HCT116 (cell line): ENCODE measurements around the gene CA14. TPM values are rescaled to one million over a fixed set of nuclear protein-coding genes. Genes with fewer than 3 reads are reported as not detected.

Experiments used
- ATAC-seq: fragments of 200-7000 bp; cut with Tn5 transposase; 2 replicates; pipeline ENCODE4 v1.9.1; 2020; ENCODE audit warnings: mild to moderate bottlenecking, moderate library complexity
- BruUV-seq: library from RNA; stranded (reverse); fragments of 400-500 nt; replicated peaks from 2 replicates; lab custom pipeline; 2021; lab: Mats Ljungman, UMichigan
- CTCF ChIA-PET: fragments of 300-600 bp; sonication (Branson Sonifier 250); formaldehyde crosslinking; loops from one replicate; lab custom pipeline; 2021; ENCODE audit warnings: antibody characterized with exemption; lab: Charles Lee
- POLR2A ChIA-PET: fragments of 300-600, 350-600 bp; sonication (Branson Sonifier 250); formaldehyde crosslinking; loops from one replicate; lab custom pipeline; 2021; ENCODE audit warnings: antibody characterized with exemption; lab: Charles Lee
- RAD21 ChIA-PET, 2 experiments: fragments of 300-600 bp; sonication (Branson Sonifier 250); formaldehyde crosslinking; loops; one replicate each; lab custom pipeline; 2023; ENCODE audit warnings: low total read pairs in 2 of 2; ENCODE audit not compliant: uncharacterized antibody in 2 of 2, unreplicated experiment in 2 of 2, low non-redundant PET in 1 of 2; lab: Charles Lee
- DNase-seq: peaks from one replicate; pipeline ENCODE4 v3.0.0-alpha.2; 2010; ENCODE audit warnings: low read depth, low spot score
- H2AFZ ChIP-seq: fragments of 200-600 bp; shearing (Covaris generic), sonication (generic); 2 replicates; pipeline ENCODE4 v1.6.1; 2017; ENCODE audit warnings: low read depth, mixed run types, mixed read lengths, antibody characterized with exemption, low read length; ENCODE audit not compliant: poor library complexity, severe bottlenecking
- H3K27ac ChIP-seq: 2 replicates; pipeline ENCODE4 v1.5.1; 2012; ENCODE audit warnings: low read depth, low read length
- H3K27me3 ChIP-seq: fragments of 200-600 bp; sonication (generic); 2 replicates; pipeline ENCODE4 v1.6.1; 2016; ENCODE audit warnings: mixed run types, low read length, mixed read lengths; ENCODE audit not compliant: insufficient read depth
- H3K36me3 ChIP-seq, 2 experiments: fragments of 200-500 bp in 1 of 2; fragments of 200-600 bp in 1 of 2; sonication (Bioruptor generic) in 1 of 2; sonication (generic) in 1 of 2; 2 replicates each; pipeline versions ENCODE4 v1.5.1 to v1.6.1; 2014 to 2016; ENCODE audit warnings: low read length in 2 of 2, inconsistent platforms in 1 of 2, mixed read lengths in 1 of 2, mixed run types in 1 of 2; ENCODE audit not compliant: insufficient read depth in 2 of 2, control insufficient read depth in 1 of 2
- H3K4me1 ChIP-seq, 2 experiments: fragments of 200-600 bp in 1 of 2; sonication (generic) in 1 of 2; 2 replicates each; pipeline versions ENCODE4 v1.5.1 to v1.6.1; 2012 to 2017; ENCODE audit warnings: low read length in 2 of 2, inconsistent platforms in 1 of 2, mild to moderate bottlenecking in 1 of 2, mixed read lengths in 1 of 2, mixed run types in 1 of 2, moderate library complexity in 1 of 2; ENCODE audit not compliant: insufficient read depth in 2 of 2, control insufficient read depth in 1 of 2
- H3K4me2 ChIP-seq: fragments of 200-600 bp; sonication (generic); 2 replicates; pipeline ENCODE4 v1.6.1; 2017; ENCODE audit warnings: mixed run types, low read length, mixed read lengths
- H3K4me3 ChIP-seq, 2 experiments: fragments of 200-600 bp in 1 of 2; sonication (generic) in 1 of 2; replicated peaks in 1 of 2; 2 replicates each; pipeline ENCODE4 v1.5.1; 2011 to 2016; ENCODE audit warnings: low read length in 2 of 2, control low read depth in 1 of 2, low read depth in 1 of 2, mild to moderate bottlenecking in 1 of 2, mixed read lengths in 1 of 2, mixed run types in 1 of 2
- H3K79me2 ChIP-seq: fragments of 200-600 bp; sonication (generic); 2 replicates; pipeline ENCODE4 v1.6.1; 2017; ENCODE audit warnings: mild to moderate bottlenecking, mixed run types, low read length, moderate library complexity, mixed read lengths; ENCODE audit not compliant: insufficient read depth
- H3K9ac ChIP-seq: fragments of 200-600 bp; sonication (generic); 2 replicates; pipeline ENCODE4 v1.6.1; 2016; ENCODE audit warnings: low read length, mixed read lengths
- H3K9me2 ChIP-seq: fragments of 200-600 bp; sonication (generic), shearing (Covaris generic); 2 replicates; pipeline ENCODE4 v1.6.1; 2017; ENCODE audit warnings: mixed run types, mild to moderate bottlenecking, moderate library complexity; ENCODE audit not compliant: insufficient read depth
- H3K9me3 ChIP-seq, 2 experiments: fragments of 200-500 bp in 1 of 2; fragments of 200-600 bp in 1 of 2; sonication (Bioruptor generic) in 1 of 2; sonication (generic) in 1 of 2; 2 replicates each; pipeline ENCODE4 v1.6.1; 2014 to 2017; ENCODE audit warnings: low read length in 2 of 2, mixed read lengths in 2 of 2, inconsistent platforms in 1 of 2, low read depth in 1 of 2, mild to moderate bottlenecking in 1 of 2, mixed run types in 1 of 2, moderate library complexity in 1 of 2; ENCODE audit not compliant: control insufficient read depth in 1 of 2, insufficient read depth in 1 of 2
- H4K20me1 ChIP-seq: fragments of 200-600 bp; sonication (generic), shearing (Covaris generic); 2 replicates; pipeline ENCODE4 v1.6.1; 2017; ENCODE audit warnings: mixed run types, mild to moderate bottlenecking, moderate library complexity; ENCODE audit not compliant: insufficient read depth
- FOSL1 ChIP-seq: IDR thresholded peaks from 2 replicates; pipeline ENCODE4 v1.6.1; 2012; ENCODE audit warnings: low read depth
- JUND ChIP-seq: IDR thresholded peaks from 2 replicates; pipeline ENCODE4 v1.6.1; 2012
- RAD21 ChIP-seq: IDR thresholded peaks from 2 replicates; pipeline ENCODE4 v1.6.1; 2012; ENCODE audit warnings: low read depth, mild to moderate bottlenecking
- SIN3A ChIP-seq: IDR thresholded peaks from 2 replicates; pipeline ENCODE4 v1.6.1; 2012; ENCODE audit warnings: low read depth
- SP1 ChIP-seq: IDR thresholded peaks from 2 replicates; pipeline ENCODE4 v1.6.1; 2012; ENCODE audit warnings: low read depth
- SRF ChIP-seq: IDR thresholded peaks from 2 replicates; pipeline ENCODE4 v1.6.1; 2012; ENCODE audit warnings: low read depth
- TCF7L2 ChIP-seq: IDR thresholded peaks from 2 replicates; pipeline ENCODE4 v1.7.0; 2011; ENCODE audit warnings: borderline replicate concordance, inconsistent platforms; ENCODE audit not compliant: insufficient read depth, insufficient read length; ENCODE audit errors: extremely low read depth
- YY1 ChIP-seq: IDR thresholded peaks from 2 replicates; pipeline ENCODE4 v1.6.1; 2011; ENCODE audit warnings: low read length, low read depth, moderate library complexity, mild to moderate bottlenecking; ENCODE audit not compliant: insufficient replicate concordance; ENCODE audit errors: extremely low read depth
- intact Hi-C: fragments of 100-400 bp; cut with micrococcal nuclease; formaldehyde crosslinking; loops from 2 replicates; pipeline ENCODE4 v1.10.0; 2022
- total RNA-seq: library from RNA; stranded (reverse); gene quantifications from one replicate; pipeline ENCODE4 v1.2.1, GENCODE V29; 2021; ENCODE audit not compliant: unreplicated experiment
- TF ChIP-seq, protein P1 (sequence below): IDR thresholded peaks from 2 replicates; pipeline ENCODE4 v1.6.1; 2012
- TF ChIP-seq, protein P2 (sequence below): IDR thresholded peaks from 2 replicates; pipeline ENCODE4 v1.6.1; 2011; ENCODE audit warnings: mild to moderate bottlenecking, low read length, moderate library complexity; ENCODE audit not compliant: insufficient replicate concordance; ENCODE audit errors: extremely low read depth

CA14 gene
- total RNA-seq, 1 experiment from 2014 or later: 0.39 TPM

DNA sequence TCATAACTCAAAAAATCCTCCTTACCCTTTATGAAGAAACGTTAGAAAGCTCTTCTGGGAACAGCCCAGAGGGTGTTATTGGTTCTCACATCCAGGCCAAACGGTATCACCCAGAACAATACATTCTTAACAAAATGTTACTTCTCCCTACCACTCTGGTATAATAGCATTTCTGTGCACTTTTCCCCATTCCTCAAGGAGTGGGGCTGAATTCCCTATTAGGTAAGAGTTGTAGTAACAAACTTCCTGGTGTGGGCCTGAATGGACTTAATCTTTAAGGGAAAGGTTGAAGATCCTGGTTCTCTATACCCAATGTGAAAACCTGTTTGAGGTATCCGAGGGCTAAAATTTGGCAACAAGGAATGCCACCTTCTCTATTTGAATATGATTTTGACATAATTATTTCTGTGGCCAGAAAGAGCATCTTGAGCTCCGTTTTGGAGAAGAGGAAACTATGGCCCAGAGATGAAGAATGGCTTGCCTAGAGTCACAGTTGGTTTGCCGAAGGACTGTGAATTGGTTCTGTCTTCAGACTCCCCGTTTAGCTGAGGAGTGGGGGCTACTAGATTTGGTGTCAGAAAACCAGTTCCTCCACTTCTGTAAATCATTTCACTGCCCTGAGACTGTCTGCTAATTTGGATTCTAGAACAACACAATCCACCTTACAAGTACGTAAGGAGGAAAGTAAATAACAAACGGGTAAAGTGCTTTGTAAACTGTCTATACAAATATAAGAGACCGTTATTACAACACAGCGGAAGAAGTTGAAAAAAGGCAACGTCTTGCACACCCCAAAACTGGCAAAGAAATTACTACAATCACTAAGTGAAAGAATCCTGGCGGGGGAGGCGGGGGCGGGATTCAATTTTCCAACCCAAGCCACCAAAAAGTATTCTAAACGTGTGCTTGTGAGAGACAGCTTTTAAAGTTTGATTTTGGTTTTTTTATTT, 23.9 kb upstream of the CA14 start:
- peak overlapping the region; percentile 94 for H3K9ac ChIP-seq
- H2AFZ ChIP-seq: no peak overlapping the region
- intact Hi-C loops: no loop called here
- no peaks in the 10 kb centered on the region for H3K9me3 ChIP-seq
- DNase-seq: no peak
- no peak for ATAC-seq
- H3K4me3 ChIP-seq: peak overlapping the region; percentile 94 to 99
- no peak for TF ChIP-seq FOSL1
- TF ChIP-seq SRF: peak; percentile 14; the same call in 1 of the 2 replicates
- BruUV-seq: no TSS peak
- H3K79me2 ChIP-seq: peaks cover 66% of the 10 kb centered on the region
- ChIA-PET POLR2A (no interaction called here), CTCF (no interaction called here), RAD21 (no interaction called here)
- peak overlapping the region; percentile 92 for H3K27ac ChIP-seq
- no peaks in the 10 kb centered on the region for H3K27me3 ChIP-seq
- H3K36me3 ChIP-seq: peaks cover 13 to 20% of the 10 kb centered on the region in 2 experiments; a peak in 3 of 4 replicates
- no peaks in the 10 kb centered on the region for H4K20me1 ChIP-seq
- peaks cover 11 to 21% of the 10 kb centered on the region in 2 experiments; a peak in 3 of 4 replicates for H3K4me1 ChIP-seq
- peak overlapping the region; percentile 90 for H3K4me2 ChIP-seq
- H3K9me2 ChIP-seq: no peaks in the 10 kb centered on the region

DNA sequence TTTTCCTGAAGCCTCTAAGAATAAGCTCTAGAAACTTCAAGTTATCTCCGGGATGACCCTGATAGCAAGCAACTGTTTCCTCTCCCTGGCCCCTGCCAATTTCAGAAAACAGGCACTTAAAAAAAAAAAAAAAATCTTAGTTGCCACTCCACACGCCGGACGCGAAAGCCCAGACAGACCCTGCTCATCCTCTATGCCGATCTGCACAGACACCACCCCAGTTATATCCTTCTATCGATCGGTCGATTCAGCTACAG, 23.3 kb upstream of the CA14 start:
- ChIA-PET RAD21 (no interaction called here), CTCF (no interaction called here), POLR2A (no interaction called here)
- H3K9me2 ChIP-seq: no peaks in the 10 kb centered on the region
- peak overlapping the region; percentile 92 for H3K27ac ChIP-seq
- no peak for ATAC-seq
- peak overlapping the region; percentile 94 for H3K9ac ChIP-seq
- no peak for DNase-seq
- peak overlapping the region; percentile 90 for H3K4me2 ChIP-seq
- no peaks in the 10 kb centered on the region for H3K27me3 ChIP-seq
- H3K9me3 ChIP-seq: no peaks in the 10 kb centered on the region
- H3K79me2 ChIP-seq: peaks cover 62% of the 10 kb centered on the region
- no peak overlapping the region for H2AFZ ChIP-seq
- BruUV-seq: no TSS peak
- intact Hi-C loops: no loop called here
- peak overlapping the region; percentile 94 to 99 for H3K4me3 ChIP-seq
- no peaks in the 10 kb centered on the region for H4K20me1 ChIP-seq
- TF ChIP-seq, protein P1, sequence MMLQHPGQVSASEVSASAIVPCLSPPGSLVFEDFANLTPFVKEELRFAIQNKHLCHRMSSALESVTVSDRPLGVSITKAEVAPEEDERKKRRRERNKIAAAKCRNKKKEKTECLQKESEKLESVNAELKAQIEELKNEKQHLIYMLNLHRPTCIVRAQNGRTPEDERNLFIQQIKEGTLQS: no peak
- no peak for TF ChIP-seq SRF
- TF ChIP-seq, protein P2, sequence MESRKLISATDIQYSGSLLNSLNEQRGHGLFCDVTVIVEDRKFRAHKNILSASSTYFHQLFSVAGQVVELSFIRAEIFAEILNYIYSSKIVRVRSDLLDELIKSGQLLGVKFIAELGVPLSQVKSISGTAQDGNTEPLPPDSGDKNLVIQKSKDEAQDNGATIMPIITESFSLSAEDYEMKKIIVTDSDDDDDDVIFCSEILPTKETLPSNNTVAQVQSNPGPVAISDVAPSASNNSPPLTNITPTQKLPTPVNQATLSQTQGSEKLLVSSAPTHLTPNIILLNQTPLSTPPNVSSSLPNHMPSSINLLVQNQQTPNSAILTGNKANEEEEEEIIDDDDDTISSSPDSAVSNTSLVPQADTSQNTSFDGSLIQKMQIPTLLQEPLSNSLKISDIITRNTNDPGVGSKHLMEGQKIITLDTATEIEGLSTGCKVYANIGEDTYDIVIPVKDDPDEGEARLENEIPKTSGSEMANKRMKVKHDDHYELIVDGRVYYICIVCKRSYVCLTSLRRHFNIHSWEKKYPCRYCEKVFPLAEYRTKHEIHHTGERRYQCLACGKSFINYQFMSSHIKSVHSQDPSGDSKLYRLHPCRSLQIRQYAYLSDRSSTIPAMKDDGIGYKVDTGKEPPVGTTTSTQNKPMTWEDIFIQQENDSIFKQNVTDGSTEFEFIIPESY: no peak
- no peak for TF ChIP-seq RAD21
- no peak for TF ChIP-seq YY1
- no peak for TF ChIP-seq TCF7L2
- TF ChIP-seq JUND: no peak
- TF ChIP-seq SIN3A: no peak
- no peak for TF ChIP-seq SP1
- H3K36me3 ChIP-seq: peaks cover 13 to 14% of the 10 kb centered on the region in 2 experiments; a peak in 3 of 4 replicates
- H3K4me1 ChIP-seq: peaks cover 11 to 21% of the 10 kb centered on the region in 2 experiments; a peak in 3 of 4 replicates
